COR-L47 (cell line): ENCODE results near the gene TRIM9.
"Not testable (repeated sequence)": the region's sequence is repeated elsewhere in the genome, so short reads cannot be mapped to it uniquely, and the experiment has no call there.

Experiments
- DNase-seq: peaks from one replicate; lab custom pipeline; 2025; lab: John Stamatoyannopoulos, UW

Gene TRIM9

DNA sequence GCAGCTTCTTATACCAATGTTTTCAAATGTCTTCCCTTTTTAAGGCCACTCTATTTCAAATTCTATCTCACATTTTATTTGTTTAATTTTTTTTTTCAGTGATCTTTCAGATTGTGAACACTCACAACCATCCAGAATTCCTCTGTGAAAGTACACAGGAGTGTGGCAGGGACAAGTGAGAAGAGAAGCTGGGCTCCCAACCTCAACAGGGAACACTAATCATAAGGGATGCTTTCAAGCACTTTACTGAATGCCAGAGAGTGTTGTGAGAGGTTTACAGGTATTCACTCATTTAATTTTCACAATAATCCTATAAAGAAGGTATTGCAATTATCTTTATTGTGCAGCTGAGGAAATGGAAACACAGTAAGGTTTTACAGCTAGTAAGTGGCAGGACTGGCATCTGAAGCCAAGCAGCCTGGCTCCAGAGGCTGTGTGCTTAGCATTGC, 90.5 kb downstream of the TRIM9 start:
- no peak for DNase-seq

DNA sequence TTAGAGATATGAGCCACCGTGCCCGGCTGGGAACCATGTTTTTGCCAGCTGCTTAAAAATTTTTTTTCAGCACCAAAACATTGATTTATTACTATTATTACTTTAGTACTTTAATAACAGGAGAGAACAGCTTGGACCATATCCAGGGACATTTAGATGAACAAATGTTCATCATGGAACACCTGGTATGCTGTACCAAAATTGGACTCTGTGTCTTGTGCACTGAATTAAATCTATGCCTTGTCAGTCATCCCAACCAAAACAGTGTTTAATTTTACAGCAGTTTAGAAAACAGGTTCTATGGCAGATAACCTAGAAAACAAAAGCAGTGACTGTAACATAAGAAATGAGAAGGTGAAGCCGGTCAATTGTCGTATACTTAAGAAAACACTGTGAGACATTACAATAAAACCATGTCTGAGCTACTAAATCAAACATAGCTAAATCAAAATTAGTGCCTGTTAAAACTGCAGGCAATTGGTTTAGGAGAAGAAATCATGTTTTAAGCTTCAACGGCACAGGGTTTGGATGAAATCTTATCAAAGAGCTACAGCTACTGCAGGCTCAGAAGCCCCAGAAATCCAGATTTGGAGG, 92.4 kb downstream of the TRIM9 start:
- peak; percentile 19 for DNase-seq

DNA sequence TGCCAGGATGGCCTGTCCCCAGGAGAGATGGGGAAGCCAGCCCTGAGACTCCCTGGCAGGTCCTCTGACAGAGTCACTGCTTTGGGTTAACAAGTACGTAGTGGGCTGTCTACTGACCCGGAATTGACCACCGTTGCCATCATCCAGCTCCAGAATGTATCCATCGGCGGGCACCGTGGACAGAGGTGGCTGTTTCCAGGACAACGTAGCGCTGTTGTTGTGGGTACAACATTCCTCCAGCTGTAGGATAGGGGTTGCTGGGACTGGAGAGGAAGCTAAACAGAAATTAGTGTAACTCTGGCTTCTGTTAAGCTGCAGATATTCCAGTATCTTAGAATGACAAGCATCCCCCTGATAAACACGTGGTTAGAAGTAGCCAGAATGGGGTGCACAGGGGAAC, 94.3 kb downstream of the TRIM9 start:
- no peak for DNase-seq

DNA sequence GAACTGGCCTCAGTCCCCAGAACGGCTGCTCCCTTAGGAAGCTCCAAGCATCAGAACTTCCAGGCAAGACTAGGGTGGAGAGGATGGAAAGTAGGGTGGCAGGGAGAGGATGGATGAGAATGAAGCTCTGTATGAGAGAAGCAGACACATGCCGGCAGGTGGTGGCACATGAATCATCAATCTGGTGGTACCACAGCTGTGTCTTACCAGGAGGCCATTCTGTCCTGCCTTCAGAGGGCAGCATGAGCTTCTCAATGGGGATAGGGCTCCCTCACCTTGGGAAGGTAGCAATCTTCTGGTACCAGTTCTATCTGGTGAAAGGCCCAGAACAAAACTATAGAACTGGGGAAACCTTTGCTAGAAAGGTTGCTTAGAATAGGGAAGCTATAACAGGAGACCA, 95.2 kb downstream of the TRIM9 start:
- no peak for DNase-seq

DNA sequence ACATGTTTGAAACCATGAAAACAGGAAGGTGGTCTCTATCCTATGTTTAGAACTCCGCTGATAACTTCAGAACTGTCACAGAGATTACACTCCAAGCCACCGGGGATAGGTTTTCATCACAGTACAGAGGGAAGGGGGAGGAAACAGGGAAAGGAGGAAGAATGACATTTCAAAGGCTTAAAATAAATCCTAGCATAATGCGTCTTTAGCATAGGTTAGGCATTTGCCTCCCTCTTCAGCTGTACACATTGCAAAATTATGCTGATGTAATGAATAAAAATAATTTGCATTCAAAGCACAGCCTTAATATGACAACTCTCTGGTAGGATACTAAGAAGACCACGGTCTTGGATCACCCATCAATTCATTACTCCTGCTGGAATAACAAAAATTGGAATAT, 96.3 kb downstream of the TRIM9 start:
- no peak for DNase-seq

DNA sequence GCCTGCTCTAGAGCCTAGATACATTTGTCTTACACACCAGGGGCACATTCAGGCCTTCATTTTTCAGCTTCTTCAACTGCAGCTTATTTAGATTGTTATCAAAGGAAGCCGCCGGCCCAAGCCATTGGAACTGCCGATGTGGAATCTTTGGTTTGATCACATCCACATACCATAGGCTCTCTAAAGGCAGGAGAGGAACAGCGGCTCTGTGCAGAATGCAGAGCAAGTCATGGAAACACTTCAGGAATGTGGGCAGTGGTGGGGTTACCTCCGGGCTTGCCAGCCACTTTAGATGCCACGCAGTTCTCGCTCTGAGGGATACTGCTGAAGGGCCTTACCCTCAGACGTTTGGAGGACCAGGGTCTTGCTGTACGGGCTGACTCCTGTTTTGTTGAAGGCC, 97.2 kb downstream of the TRIM9 start:
- no peak for DNase-seq

DNA sequence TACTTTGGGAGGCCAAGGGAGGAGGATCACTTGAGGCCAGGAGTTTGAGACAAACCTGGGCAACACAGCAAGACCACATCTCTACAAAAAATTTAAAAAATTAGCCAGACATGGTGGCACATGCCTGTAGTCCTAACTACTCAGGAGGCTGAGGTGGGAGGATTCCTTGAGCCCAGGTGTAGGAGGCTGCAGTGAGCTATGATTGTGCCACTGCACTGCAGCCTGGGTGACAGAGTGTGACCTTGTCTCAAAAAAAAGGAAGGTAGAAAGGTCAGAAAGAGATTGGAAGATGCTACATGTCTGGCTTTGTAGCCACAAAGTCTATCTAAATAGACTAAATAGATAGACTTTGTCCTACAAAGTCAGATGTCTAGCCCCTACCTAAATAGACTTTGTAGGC, 100.7 kb downstream of the TRIM9 start:
- not testable (repeated sequence) for DNase-seq

DNA sequence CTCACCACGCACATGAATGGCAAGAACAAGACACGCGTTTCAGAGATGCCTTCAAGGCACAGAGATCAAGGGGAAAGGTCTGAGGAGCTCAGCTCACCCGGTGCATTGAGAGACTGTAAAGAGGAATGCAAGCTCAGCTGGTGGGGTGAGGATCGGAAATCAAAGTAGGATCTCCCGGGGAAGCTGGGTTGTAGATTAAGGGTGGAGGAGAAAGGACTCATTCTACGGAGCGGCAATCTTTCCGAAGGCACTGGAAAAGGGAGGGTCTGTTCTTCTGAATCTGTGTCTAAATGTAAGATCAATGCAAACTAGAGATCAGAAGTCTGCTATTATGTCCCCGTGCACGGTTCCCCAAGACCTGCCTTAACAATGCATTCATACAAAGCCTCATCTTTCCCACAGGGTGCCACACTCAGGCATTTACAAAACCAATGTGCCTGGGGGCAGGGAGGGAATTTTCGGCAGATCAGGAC, 109.0 kb downstream of the TRIM9 start:
- DNase-seq: no peak

DNA sequence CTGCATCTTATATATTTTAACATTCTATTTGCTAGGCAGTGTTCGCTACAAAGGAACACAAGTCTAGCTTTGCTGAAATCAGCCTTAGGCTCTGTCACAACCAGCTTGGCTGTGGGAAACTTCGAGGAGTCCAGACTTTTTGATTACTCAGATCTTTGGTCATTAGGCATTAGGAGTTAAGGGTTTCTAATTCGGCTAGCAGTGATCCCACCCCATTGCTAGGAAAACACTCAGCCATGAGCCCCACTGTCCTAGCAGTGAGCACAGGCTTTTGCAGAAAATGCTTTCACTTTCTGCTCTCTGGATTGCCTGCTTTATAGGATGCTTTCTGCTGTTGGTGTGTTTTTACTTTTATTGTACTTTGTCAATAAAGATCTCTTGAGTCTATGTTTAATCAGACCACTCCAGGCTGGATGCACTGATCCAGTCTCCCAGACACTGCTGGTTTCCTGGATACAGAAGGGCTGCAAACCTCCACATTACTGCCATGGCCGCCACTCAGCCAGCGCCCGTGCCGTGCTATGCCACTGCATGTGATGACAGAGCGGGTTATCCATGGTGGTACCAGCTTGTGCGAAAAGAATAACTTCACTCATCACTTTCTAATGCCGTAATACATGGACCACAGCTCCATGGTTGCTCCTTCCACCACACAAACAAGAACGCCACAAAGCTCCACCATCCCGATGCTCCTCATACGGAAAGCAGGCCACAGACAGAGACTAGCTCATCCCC, 109.6 kb downstream of the TRIM9 start:
- no peak for DNase-seq

DNA sequence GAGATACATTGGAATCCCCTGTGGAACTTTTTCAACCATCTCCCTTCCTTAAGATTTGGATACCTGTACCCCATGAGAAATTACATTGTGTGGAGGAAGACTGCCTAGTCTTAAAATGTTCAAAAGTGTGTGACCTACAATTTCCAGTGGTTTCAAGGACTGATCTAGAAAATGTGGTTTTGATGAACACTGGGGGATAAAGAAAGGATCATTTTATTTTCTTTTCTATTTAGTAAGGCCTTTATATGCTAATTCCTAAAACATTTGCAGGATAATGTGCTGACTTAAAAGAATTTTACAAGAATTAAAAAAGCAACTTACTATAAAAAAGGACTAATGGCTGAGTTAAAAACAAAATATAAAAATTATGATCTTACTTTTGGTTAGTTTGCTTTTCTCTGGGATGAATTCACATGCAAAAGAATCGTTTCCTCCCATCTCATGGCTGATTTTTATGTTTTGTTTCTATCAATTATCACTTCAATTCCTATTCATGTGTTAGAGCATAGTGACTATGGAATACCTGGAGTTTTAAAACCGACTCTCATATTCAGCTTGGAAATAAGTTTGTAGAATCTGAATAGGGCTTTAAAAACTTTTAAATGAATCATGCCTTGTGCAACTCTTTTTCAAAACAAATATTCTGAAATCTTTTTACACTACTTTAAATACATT, 110.7 kb downstream of the TRIM9 start:
- DNase-seq: no peak

DNA sequence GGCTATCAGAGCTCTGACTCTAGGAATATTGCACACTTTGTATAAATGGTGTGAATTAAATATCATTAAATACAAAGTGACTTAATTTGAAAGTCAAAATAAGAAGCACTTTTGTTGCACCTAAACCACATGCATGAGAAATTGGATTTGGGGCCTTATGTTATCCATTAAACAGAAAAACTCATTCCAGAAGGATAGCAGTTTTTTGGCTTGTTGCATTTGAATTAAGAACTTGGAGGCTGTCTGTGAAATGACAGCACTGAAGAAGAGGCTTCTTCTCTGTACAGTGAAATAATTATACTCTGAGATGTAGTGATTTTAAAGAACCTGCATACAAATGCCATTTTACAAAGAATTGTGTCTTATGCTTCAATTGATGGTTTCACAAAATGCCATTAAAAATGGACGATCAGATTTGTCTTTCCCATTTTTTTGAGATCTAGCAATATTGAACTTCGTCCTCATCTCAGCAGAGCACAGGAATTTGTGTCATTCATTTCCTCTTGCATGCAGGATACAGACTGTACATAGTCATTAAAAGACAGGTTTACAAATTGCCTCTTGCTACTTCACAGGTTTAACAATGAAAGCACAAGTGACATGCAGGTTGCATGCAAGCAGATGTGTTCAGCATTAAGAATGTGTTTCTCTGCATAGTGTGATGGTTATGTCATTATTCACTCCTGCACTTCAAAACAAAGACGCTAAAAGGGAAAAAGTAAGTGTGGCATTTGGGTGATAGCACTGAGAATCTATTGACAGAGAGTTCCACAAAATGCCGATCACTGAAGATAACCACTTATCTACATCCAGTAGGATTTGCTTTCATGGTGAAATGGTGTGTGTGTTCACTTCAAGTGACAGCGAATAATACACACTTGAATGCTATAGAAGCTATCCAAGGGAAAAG, 114.7 kb downstream of the TRIM9 start:
- no peak for DNase-seq

DNA sequence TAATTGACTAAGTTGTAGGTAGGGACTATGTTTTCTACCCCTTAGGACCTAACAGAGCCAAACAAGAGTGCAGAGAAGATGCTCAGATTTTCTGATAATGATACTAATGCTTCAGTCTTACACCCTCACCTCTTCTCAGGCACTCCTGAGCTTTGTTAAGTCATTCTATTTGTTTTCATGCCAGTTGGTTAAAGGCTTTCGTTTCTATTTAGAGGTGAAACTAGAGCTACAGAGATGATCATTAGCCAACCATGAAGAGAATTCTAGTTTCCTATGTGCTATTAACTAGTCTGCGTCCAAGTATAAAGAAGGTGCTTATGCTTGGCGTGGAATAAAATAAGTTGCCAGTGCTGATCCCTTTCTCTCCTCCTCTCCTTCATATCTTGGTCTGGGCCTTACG, 116.0 kb downstream of the TRIM9 start:
- no peak for DNase-seq

DNA sequence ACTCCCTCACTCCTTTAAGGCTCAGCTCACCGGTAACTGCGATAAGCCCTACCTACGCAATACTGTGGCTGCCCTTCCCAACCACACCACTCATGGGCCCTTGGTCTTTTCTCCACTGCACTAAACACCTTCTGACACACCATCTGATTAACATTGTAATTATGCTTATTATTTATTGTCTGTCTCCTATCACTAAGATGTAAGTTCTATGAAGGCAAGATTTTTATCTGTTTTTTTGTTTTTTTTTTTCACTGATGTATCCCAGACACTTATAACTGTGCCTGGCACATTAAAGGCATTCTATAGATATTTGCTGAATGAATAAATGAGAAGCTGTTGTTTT, 116.4 kb downstream of the TRIM9 start:
- DNase-seq: no peak

DNA sequence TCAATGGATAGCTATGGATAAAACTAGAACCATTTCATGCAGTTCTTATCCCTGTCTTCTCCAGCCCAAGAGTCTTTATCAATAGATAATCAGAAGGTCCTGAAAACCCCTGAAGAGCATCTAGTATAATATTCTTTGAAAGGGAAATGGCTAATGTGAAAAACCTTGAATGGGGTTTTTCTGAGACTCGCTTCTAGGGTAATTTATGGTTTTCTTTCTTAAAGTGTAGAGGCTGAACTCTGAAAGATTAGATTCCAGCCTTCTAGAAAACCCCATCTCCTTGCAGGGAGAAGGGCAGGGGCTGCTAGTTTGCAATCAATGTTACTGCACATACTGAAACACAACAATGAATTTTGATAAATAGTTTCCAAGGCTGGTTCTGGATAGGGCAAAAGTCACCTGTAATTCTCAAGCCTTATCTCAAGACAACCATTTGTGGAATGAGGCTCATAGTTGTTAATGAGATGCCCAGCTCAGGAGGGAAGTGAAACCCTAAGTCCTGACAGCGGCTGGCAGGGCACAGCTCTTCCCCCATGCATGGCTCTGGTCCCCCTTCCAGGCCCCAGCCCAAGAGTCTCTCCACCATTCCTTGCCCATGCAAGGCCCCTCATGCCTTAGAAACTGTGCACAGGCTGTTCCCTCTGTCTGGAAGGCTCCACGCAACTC, 116.9 kb downstream of the TRIM9 start:
- no peak for DNase-seq

DNA sequence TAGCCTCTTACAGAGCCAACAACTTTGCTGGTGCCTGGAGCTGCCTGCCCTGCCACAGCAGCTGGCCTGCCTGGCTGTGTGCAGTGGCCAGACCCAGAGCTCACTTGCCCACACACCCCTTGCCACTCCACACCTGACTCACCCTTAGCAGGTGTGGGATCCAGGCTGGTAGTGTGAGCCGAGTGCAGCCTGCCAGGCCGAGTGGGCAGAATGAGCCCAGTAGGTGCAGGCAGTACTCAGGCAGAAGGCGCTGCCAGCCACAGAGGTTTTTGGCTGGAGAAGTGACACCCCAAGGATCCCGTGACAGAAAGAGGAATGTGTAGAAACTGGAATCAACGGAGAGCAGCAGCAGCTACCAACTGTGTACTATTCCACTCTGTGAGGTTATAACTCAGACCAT, 120.8 kb downstream of the TRIM9 start:
- no peak for DNase-seq

DNA sequence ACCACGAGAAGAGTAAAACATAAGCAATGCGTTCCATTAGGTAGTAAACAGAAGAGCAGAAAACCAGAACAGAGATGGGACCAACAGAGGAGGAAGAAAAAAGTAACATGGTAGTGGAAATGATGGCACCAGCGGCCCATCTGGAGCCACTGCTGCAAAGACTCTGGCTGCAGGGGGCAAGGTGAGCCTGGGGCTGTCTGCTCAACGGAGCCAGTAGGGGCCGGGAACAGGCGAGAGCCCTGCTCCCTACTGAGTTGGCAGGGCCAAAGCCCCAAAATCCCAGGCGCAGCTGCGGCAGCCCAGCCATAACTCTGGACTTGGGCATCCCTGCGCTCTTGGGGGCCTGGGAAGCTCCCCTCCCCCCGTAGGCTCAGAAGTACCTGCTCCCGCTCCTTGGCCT, 122.2 kb downstream of the TRIM9 start:
- no peak for DNase-seq

DNA sequence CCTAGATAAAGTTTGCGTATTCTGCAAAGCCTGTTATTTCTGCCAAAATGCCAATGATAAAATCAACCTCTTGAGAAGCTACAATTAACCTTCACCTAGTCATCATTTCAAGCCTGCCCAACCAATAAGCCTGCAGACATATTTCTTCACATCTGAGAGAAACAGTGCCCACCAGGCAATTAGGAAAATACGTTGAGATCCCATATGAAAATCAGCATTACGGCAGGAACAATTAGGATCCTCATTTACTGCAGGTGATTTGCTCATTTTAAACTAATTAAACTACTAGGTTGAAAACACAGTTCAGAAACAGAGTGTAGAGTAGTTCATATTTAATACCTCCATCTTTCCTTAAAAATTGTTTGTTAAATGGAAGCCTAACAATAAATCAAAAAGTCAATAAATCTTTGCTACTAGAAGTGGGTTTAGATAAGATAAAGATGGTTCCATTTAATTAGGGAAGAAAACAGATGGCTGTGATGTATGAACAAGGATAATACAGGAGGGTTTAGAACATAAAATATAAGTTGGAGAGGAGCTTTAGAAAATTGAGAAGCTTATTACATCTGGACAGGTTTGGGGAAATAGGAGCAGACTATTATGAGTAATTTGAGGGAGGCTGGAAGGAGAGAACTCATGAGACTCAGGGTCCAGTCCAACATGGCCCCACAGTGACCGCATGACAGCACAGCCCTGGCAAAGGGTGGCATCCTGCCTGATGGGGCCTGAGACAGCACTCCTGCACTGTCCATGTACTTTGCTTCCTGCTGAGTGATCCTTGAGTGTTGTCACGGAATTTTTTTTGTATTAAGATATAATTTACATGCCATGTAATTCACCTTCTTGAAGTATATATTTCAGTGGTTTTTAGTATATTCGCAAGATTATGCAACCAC, 123.8 kb downstream of the TRIM9 start:
- DNase-seq: no peak

DNA sequence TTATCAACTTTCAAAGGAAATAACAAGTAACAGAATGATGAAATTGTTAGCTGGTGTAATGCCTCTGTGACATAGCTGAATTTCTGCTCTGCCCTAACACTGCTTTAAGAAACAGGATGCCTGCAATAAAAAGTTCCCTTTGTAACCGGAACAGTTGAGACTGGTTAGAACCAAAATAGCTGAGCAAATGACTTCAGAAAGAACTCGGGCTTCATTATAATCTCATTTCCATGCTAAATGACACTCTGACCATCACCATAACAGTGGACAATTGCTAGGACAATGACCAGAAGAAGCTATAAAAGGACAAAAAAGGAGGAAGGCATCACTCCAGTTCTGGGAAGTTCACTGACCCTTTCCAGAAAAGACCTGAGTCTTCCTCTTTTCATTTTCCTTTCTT, 127.1 kb downstream of the TRIM9 start:
- no peak for DNase-seq

DNA sequence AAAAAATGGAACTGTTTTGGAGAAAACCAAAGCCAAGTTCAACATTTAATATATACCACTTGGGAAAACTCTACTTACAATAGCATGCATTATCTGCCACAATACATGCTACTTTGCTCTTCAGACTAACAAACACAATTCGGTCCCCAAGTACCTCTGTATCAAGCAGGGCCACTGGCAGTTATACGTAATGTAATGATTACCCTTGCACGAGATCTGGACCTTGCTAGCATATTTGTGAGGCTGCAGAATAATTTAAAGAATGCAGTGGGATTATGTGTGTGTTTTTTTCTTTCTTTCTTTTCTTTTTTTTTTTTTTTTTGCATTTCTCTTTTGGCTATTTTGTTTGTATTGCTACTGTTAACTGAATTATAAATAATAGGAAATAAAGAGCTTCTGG, 127.8 kb downstream of the TRIM9 start:
- DNase-seq: no peak

DNA sequence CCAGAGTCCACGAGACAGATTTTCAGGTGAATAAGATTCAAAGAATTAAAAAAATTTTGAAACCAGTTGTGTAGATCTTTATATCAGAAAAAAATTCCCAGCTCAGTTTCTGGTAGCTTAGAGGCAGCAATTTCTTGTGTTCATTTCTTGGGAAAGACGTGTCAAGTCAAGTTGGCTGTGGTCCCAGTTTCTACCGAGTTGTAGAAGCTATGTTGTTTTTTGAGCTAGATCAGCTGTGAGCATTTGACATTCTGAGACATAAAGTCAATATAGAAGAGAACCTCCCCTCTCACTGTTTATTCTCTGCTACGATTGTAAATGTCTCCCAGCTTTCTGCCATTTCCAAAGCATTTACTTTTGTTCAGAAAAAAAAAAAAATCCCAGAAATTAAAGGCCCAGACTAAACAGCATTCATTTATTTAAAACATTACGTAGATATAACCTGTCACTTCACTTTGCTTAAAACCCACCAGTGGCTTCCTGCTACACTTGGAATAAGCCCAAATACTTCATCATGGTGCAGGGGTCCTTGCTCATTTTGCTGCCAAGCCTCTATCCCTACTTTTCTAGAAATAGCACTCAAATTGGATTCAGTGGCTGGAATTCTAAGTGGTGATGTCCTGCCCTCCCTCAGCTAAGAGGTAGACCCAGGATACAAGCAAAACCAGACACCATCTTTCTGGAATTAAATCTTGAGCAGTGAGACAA, 130.1 kb downstream of the TRIM9 start:
- peak; percentile 67 for DNase-seq
